NCI-H2196 treated with DMSO at 0.1 percent for 48 hours (cell line): ENCODE results near the gene NEO1.
"Not testable (repeated sequence)": the region's sequence is repeated elsewhere in the genome, so short reads cannot be mapped to it uniquely, and the experiment has no call there.

ENCODE experiments used
- DNase-seq: peaks from one replicate; lab custom pipeline; 2025; ENCODE audit not compliant: unreplicated experiment; lab: John Stamatoyannopoulos, UW

The NEO1 gene

GRCh38 chr15:73139744-73140553 is 87.7 kb downstream of the NEO1 start:
- no peak for DNase-seq

- no peak for DNase-seq
Observed at GRCh38 chr15:73141216-73141900, 89.1 kb downstream of the NEO1 start.

GRCh38 chr15:73142802-73143762 is 90.8 kb downstream of the NEO1 start:
- no peak for DNase-seq

GRCh38 chr15:73143763-73144155 is 91.5 kb downstream of the NEO1 start:
- DNase-seq = no peak

GRCh38 chr15:73146419-73146818 is 94.2 kb downstream of the NEO1 start:
- no peak for DNase-seq

GRCh38 chr15:73150831-73151230 is 98.6 kb downstream of the NEO1 start:
- no peak for DNase-seq

GRCh38 chr15:73153024-73153423 is 100.8 kb downstream of the NEO1 start:
- no peak for DNase-seq

- DNase-seq = no peak
Observed at GRCh38 chr15:73153447-73153846, 101.2 kb downstream of the NEO1 start.

GRCh38 chr15:73156431-73157191 is 104.3 kb downstream of the NEO1 start:
- DNase-seq = no peak

GRCh38 chr15:73161546-73161945 is 109.3 kb downstream of the NEO1 start:
- no peak for DNase-seq

- no peak for DNase-seq
Observed at GRCh38 chr15:73165435-73165834, 113.2 kb downstream of the NEO1 start.

- no peak for DNase-seq
Observed at GRCh38 chr15:73165844-73166243, 113.6 kb downstream of the NEO1 start.

GRCh38 chr15:73166711-73167110 is 114.4 kb downstream of the NEO1 start:
- DNase-seq = not testable (repeated sequence)

- no peak for DNase-seq
Observed at GRCh38 chr15:73168487-73168886, 116.2 kb downstream of the NEO1 start.

- DNase-seq = no peak
Observed at GRCh38 chr15:73171711-73172110, 119.4 kb downstream of the NEO1 start.

- no peak for DNase-seq
Observed at GRCh38 chr15:73172508-73172907, 120.2 kb downstream of the NEO1 start.

- no peak for DNase-seq
Observed at GRCh38 chr15:73174171-73174570, 121.9 kb downstream of the NEO1 start.

- no peak for DNase-seq
Observed at GRCh38 chr15:73175382-73175781, 123.1 kb downstream of the NEO1 start.

GRCh38 chr15:73176598-73176997 is 124.3 kb downstream of the NEO1 start:
- DNase-seq = no peak

GRCh38 chr15:73183071-73183470 is 130.8 kb downstream of the NEO1 start:
- DNase-seq = no peak

GRCh38 chr15:73190189-73190601 is 137.9 kb downstream of the NEO1 start:
- no peak for DNase-seq
